H9 (cell line): Measurements from ENCODE around the gene HOXB8. TPM values are rescaled to one million over a fixed set of nuclear protein-coding genes. Genes with fewer than 3 reads are reported as not detected.

ENCODE experiments used
- DNase-seq: peaks from one replicate; pipeline ENCODE4 v3.0.0-alpha.2; 2017
- H2AFZ ChIP-seq: one replicate; pipeline ENCODE4 v1.6.1; 2013; ENCODE audit warnings: mild to moderate bottlenecking, low read length, control low read depth, moderate library complexity
- H2AK5ac ChIP-seq: 2 replicates; pipeline ENCODE4 v1.6.1; 2013; ENCODE audit warnings: low read length, control low read depth, mixed read lengths; ENCODE audit not compliant: insufficient read length
- H2BK120ac ChIP-seq: one replicate; pipeline ENCODE4 v1.6.1; 2013; ENCODE audit warnings: low read depth, mild to moderate bottlenecking, low read length, control low read depth, inconsistent platforms; ENCODE audit not compliant: poor library complexity, severe bottlenecking
- H2BK12ac ChIP-seq: 2 replicates; pipeline ENCODE4 v1.6.1; 2013; ENCODE audit warnings: low read length, control low read depth, mixed read lengths, low read depth; ENCODE audit not compliant: insufficient read length
- H2BK15ac ChIP-seq: 2 replicates; pipeline ENCODE4 v1.6.1; 2013; ENCODE audit warnings: low read depth, low read length, control low read depth
- H2BK20ac ChIP-seq: one replicate; pipeline ENCODE4 v1.6.1; 2013; ENCODE audit warnings: low read depth, mild to moderate bottlenecking, low read length, control low read depth, inconsistent platforms; ENCODE audit not compliant: poor library complexity, severe bottlenecking
- H2BK5ac ChIP-seq: 2 replicates; pipeline ENCODE4 v1.6.1; 2013; ENCODE audit warnings: low read length, control low read depth, mixed read lengths; ENCODE audit not compliant: insufficient read length
- H3K14ac ChIP-seq: 2 replicates; pipeline ENCODE4 v1.6.1; 2013; ENCODE audit warnings: low read length, control low read depth; ENCODE audit not compliant: insufficient read depth
- H3K18ac ChIP-seq: 2 replicates; pipeline ENCODE4 v1.6.1; 2013; ENCODE audit warnings: low read depth, mild to moderate bottlenecking, mixed read lengths, low read length, control low read depth; ENCODE audit not compliant: insufficient read length
- H3K23ac ChIP-seq: 2 replicates; pipeline ENCODE4 v1.6.1; 2013; ENCODE audit warnings: low read length, control low read depth, mixed read lengths, low read depth; ENCODE audit not compliant: insufficient read length
- H3K23me2 ChIP-seq: 2 replicates; pipeline ENCODE4 v1.6.1; 2013; ENCODE audit warnings: low read depth, mild to moderate bottlenecking, mixed read lengths, low read length, control low read depth; ENCODE audit not compliant: insufficient read length, poor library complexity, severe bottlenecking
- H3K27ac ChIP-seq: 2 replicates; pipeline ENCODE4 v1.5.1; 2013; ENCODE audit warnings: low read length, control low read depth, mixed read lengths, low read depth; ENCODE audit not compliant: insufficient read length
- H3K27me3 ChIP-seq: 2 replicates; pipeline ENCODE4 v1.6.1; 2013; ENCODE audit warnings: low read length, control low read depth, inconsistent platforms; ENCODE audit not compliant: insufficient read depth
- H3K4ac ChIP-seq: 2 replicates; pipeline ENCODE4 v1.6.1; 2013; ENCODE audit warnings: low read depth, mild to moderate bottlenecking, control low read depth, inconsistent platforms, low read length, moderate library complexity
- H3K4me1 ChIP-seq: 2 replicates; pipeline ENCODE4 v1.6.1; 2013; ENCODE audit warnings: low read length, control low read depth, inconsistent platforms; ENCODE audit not compliant: insufficient read depth
- H3K4me2 ChIP-seq: 2 replicates; pipeline ENCODE4 v1.6.1; 2013; ENCODE audit warnings: low read length, control low read depth, mixed read lengths; ENCODE audit not compliant: insufficient read length, insufficient read depth
- H3K56ac ChIP-seq: 2 replicates; pipeline ENCODE4 v1.6.1; 2013; ENCODE audit warnings: low read depth, mild to moderate bottlenecking, mixed read lengths, low read length, control low read depth; ENCODE audit not compliant: insufficient read length
- H3K79me1 ChIP-seq: 2 replicates; pipeline ENCODE4 v1.6.1; 2013; ENCODE audit warnings: low read depth, mild to moderate bottlenecking, moderate library complexity, low read length, control low read depth, inconsistent platforms; ENCODE audit not compliant: insufficient read depth, poor library complexity, severe bottlenecking
- H3K79me2 ChIP-seq: 2 replicates; pipeline ENCODE4 v1.6.1; 2013; ENCODE audit warnings: low read length, control low read depth, inconsistent platforms; ENCODE audit not compliant: insufficient read depth
- H3K9ac ChIP-seq: 2 replicates; pipeline ENCODE4 v1.6.1; 2013; ENCODE audit warnings: low read length, control low read depth, mixed read lengths; ENCODE audit not compliant: insufficient read length; ENCODE audit errors: extremely low read depth
- H3K9me3 ChIP-seq: one replicate; pipeline ENCODE4 v1.6.1; 2013; ENCODE audit warnings: low read depth, low read length, inconsistent platforms; ENCODE audit not compliant: control insufficient read depth
- H3T11ph ChIP-seq: one replicate; pipeline ENCODE4 v1.6.1; 2013; ENCODE audit warnings: mild to moderate bottlenecking, low read length, control low read depth, inconsistent platforms
- H4K20me1 ChIP-seq: one replicate; pipeline ENCODE4 v1.6.1; 2013; ENCODE audit not compliant: control insufficient read depth, insufficient read length, insufficient read depth
- H4K5ac ChIP-seq: 2 replicates; pipeline ENCODE4 v1.6.1; 2013; ENCODE audit warnings: low read depth, mild to moderate bottlenecking, mixed read lengths, low read length, control low read depth; ENCODE audit not compliant: insufficient read length
- H4K8ac ChIP-seq: replicated peaks from 2 replicates; pipeline ENCODE4 v1.6.1; 2013; ENCODE audit warnings: low read length, control low read depth, mixed read lengths, low read depth; ENCODE audit not compliant: insufficient read length
- H4K91ac ChIP-seq: 2 replicates; pipeline ENCODE4 v1.6.1; 2013; ENCODE audit warnings: low read depth, mild to moderate bottlenecking, moderate library complexity, mixed read lengths, low read length, control low read depth; ENCODE audit not compliant: insufficient read length
- H3K27ac Mint-ChIP-seq, 3 experiments: 2 replicates in 2 of 3; 3 replicates in 1 of 3; pipeline ENCODE4 v1.8.0; 2020 to 2021; ENCODE audit warnings: mixed read lengths in 3 of 3, mild to moderate bottlenecking in 1 of 3, moderate library complexity in 1 of 3
- H3K27me3 Mint-ChIP-seq: 2 replicates; pipeline ENCODE4 v1.8.0; 2021; ENCODE audit warnings: low read depth, mild to moderate bottlenecking, moderate library complexity, mixed read lengths
- H3K36me3 Mint-ChIP-seq, 3 experiments: 2 replicates in 2 of 3; 3 replicates in 1 of 3; pipeline ENCODE4 v1.8.0; 2020 to 2021; ENCODE audit warnings: low read depth in 3 of 3, mixed read lengths in 3 of 3; ENCODE audit not compliant: insufficient read depth in 1 of 3
- H3K4me1 Mint-ChIP-seq, 2 experiments: 2 replicates each; pipeline ENCODE4 v1.8.0; 2020; ENCODE audit warnings: mixed read lengths in 2 of 2
- H3K4me3 Mint-ChIP-seq, 2 experiments: 2 replicates in 1 of 2; 3 replicates in 1 of 2; pipeline ENCODE4 v1.8.0; 2020 to 2021; ENCODE audit warnings: mild to moderate bottlenecking in 2 of 2, mixed read lengths in 2 of 2, moderate library complexity in 1 of 2
- H3K9me3 Mint-ChIP-seq, 2 experiments: 2 replicates in 1 of 2; 3 replicates in 1 of 2; pipeline ENCODE4 v1.8.0; 2020; ENCODE audit warnings: mild to moderate bottlenecking in 2 of 2, mixed read lengths in 2 of 2, moderate library complexity in 1 of 2
- CTCF ChIP-seq: fragments of 200-600 bp; sonication (generic); conservative IDR thresholded peaks from 3 replicates; pipeline ENCODE4 v1.8.0; 2021; ENCODE audit warnings: antibody characterized with exemption, mild to moderate bottlenecking
- WGBS: extraction: QIAGEN DNeasy Blood & Tissue Kit; methylation state at CpG from one replicate; pipeline ENCODE4 v1.1.7; 2013; ENCODE audit warnings: missing lambda C conversion rate, low lambda C conversion rate, mixed read lengths; ENCODE audit not compliant: insufficient read length; ENCODE audit errors: extremely low coverage; 5-methylcytosine and 5-hydroxymethylcytosine counted together
- total RNA-seq: library from RNA; stranded (reverse); gene quantifications from 2 replicates; pipeline ENCODE4 v1.2.1, GENCODE V29; 2021

The HOXB8 gene
- total RNA-seq, 1 experiment from 2014 or later, result not detected

DNA sequence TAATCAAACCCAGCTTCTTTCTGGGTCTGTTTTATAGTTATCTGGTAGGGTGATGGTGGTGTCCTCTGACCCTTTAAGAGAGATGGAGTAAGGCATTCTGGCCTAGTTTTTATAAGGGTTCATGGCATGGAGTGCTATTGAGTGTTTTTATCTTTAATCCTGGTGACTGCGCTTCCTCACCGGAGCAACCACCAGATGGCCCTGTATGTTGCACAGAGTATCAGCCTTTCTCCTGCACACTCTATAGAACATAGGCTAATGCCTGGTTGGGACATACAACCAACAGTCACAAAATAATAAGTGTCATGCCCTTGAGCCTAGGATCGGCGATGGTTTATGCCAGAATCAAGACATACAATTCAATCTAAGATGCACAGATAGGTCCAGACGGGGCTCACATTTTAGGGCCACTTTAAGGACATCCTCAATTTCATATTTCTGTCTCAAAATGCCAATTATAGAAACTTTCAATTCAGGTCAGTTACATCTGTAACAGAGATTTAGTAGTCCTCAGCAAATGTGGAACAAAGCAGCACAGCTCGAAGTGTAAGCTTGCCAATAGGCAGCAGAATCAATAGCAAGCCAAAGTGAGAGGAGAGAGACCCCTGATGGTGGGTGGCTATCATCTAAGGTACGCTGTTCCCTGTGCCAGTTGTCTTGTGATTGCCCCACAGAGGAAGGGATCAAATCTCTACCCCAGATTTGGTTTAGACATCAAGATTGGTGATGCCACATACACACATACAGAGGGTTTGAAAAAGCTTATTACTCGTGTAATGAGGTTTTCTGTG lies 48.2 kb upstream of the HOXB8 start:
- Histone ChIP-seq H3K27ac (no peak overlapping the region), H3K9ac (no peak overlapping the region), H2BK5ac (no peak overlapping the region), H3K9me3 (no peaks in the 10 kb centered on the region), H2BK20ac (no peak overlapping the region), H2AFZ (no peak overlapping the region), H2BK120ac (no peak overlapping the region), H4K5ac (no peak overlapping the region), H3K23ac (no peak overlapping the region), H3K14ac (no peak overlapping the region), H4K91ac (no peak overlapping the region), H2BK15ac (no peak overlapping the region), H4K8ac (no peak overlapping the region), H3K27me3 (no peaks in the 10 kb centered on the region; the same call in 1 of the 2 replicates), H3K4me1 (no peaks in the 10 kb centered on the region), H3K23me2 (no peaks in the 10 kb centered on the region), H3K79me1 (no peaks in the 10 kb centered on the region), H2AK5ac (no peak overlapping the region), H2BK12ac (no peak overlapping the region), H3K56ac (no peak overlapping the region), H3T11ph (no peak overlapping the region), H3K4ac (no peak overlapping the region), H3K79me2 (no peaks in the 10 kb centered on the region), H4K20me1 (no peaks in the 10 kb centered on the region), H3K4me2 (no peak overlapping the region), H3K18ac (no peak overlapping the region)
- Mint-ChIP-seq H3K4me3 (no peak overlapping the region), H3K27ac (no peak overlapping the region; a peak in 1 of 7 replicates), H3K4me1 (no peaks in the 10 kb centered on the region), H3K9me3 (peaks cover 4 to 10% of the 10 kb centered on the region in 2 experiments), H3K36me3 (no peaks in the 10 kb centered on the region), H3K27me3 (peaks cover 85% of the 10 kb centered on the region)
- TF ChIP-seq CTCF, result peak; percentile 32; the same call in 2 of the 3 replicates
- DNase-seq, result no peak
- WGBS, result no CpG with 5 or more reads among the region's 8 CpGs
